GM12872 (cell line): ENCODE results near the gene TCF4.

Experiments
- TF ChIP-seq, protein P1 (sequence below): IDR thresholded peaks from 3 replicates; pipeline ENCODE4 v1.5.1; 2011; ENCODE audit warnings: low read depth, mild to moderate bottlenecking, low read length, moderate library complexity; ENCODE audit not compliant: insufficient read depth

The TCF4 gene

DNA sequence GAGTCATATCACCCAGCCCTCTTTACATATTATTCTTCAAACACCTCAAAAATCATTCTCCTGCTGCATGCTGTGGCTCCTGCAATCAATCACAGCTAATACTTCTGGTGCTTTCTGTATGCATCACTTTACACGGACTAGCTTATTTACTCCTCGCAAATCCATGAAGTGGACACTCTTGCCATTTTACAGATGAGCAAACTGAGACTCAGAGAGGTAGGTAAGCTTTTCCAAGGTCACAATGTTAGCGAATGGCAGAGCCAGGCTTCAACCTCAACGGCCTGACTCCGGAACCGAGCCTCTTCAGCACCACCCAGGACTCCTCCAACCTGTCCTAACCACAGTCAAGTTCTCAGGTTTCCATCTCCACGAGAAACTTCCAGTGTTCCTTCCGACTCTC, 36.8 kb downstream of the TCF4 start:
- TF ChIP-seq, protein P1, sequence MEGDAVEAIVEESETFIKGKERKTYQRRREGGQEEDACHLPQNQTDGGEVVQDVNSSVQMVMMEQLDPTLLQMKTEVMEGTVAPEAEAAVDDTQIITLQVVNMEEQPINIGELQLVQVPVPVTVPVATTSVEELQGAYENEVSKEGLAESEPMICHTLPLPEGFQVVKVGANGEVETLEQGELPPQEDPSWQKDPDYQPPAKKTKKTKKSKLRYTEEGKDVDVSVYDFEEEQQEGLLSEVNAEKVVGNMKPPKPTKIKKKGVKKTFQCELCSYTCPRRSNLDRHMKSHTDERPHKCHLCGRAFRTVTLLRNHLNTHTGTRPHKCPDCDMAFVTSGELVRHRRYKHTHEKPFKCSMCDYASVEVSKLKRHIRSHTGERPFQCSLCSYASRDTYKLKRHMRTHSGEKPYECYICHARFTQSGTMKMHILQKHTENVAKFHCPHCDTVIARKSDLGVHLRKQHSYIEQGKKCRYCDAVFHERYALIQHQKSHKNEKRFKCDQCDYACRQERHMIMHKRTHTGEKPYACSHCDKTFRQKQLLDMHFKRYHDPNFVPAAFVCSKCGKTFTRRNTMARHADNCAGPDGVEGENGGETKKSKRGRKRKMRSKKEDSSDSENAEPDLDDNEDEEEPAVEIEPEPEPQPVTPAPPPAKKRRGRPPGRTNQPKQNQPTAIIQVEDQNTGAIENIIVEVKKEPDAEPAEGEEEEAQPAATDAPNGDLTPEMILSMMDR = no peak

DNA sequence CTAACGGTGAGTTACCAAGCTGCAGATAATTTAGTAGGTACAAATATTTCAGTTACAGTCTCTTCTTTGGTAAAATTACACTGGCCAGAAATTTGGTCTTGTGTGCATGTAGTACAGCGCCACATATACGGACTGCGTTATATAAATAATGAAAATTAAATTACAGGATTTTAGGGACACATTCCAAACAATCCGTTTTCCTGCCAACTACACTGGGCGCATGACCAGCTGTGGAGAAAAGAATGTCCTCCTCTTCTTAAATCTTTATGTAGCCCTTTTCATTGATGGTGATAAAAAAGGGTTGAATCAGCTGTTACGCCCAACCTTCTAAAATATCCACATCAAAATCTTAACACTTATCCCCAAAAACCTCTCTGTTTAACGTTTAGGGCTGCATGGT, 37.5 kb downstream of the TCF4 start:
- TF ChIP-seq, protein P1 = no peak

DNA sequence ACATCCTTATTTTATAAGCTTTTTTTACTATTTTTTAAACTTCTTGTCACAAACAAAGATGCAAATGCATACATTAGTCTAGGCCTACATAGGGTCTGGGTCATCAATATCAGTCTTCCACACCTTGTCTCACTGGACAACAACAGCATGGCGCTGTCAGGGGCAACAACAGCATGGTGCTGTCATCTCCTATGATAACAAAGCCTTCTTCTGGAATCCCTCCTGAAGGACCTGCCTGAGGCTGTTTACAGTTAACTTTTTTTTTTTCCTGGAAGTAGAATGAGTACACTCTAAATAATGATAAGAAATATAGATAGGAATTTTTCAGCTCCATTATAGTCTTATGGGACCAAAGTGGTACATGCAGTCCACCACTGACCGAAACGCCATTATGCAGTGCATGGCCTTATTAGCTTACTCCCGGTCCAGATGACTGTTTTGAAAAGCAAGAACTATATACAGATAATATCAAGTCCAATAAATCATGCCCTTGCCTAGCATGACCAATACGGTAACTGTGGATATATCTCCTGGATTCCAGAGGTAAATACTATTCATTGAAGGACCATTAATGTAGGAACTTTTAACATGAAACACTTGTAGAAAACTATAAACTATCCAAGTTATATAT, 38.4 kb downstream of the TCF4 start:
- TF ChIP-seq, protein P1 = no peak

DNA sequence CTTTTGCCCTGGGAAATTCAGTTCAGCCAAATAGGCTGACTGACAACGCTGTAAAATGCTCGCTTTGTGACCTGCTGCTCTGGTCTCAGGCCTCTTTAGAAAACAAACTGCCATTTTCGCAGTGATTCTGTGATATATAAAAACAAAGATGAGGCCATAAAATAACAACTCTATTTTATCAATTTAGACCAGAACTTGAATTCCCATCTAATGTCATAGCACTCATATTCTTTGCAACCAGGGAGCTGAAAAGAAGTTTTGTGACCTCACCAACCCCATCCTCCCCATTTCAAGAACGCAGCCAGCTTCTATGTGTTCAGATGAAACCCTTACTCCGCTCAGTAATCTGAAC, 40.3 kb downstream of the TCF4 start:
- TF ChIP-seq, protein P1 = no peak

DNA sequence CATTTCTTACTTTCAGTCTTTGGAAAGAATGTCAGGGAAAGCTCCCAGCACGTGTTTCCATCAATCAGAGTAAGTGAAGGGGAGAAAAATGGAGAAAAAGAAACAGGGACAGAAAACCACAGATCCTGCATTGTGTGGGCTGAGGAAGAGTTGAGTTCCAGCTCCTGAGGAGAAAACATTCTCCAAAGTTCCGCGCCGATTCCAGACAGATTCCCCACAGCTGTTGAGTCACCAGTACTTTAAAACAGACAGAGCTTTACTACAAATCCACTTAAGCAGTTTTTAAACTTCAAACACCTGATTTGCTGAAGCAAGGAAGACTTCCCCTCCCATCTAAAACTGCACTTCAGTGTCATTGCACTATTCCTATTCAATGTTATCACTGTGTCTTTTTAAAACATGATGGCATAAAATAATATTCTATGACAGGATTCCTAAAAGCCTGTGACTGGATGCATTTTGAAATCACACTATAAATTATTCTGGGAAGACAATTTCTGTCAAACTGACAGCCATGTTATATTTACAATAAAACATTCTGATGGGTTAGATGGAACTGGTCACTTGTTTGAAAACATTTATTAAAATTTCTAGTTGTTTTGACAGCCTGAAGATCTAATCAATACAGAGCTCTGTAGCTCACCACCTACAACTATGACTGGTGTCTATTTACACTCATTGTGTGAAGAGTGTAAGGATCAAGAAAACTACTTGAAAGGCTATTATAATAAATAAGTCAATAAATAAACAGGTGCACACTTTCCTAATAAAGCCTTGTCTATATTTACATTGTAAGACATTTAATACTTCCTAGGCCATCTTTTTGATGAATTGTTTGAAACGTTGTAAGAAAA, 40.9 kb downstream of the TCF4 start:
- TF ChIP-seq, protein P1 = no peak

DNA sequence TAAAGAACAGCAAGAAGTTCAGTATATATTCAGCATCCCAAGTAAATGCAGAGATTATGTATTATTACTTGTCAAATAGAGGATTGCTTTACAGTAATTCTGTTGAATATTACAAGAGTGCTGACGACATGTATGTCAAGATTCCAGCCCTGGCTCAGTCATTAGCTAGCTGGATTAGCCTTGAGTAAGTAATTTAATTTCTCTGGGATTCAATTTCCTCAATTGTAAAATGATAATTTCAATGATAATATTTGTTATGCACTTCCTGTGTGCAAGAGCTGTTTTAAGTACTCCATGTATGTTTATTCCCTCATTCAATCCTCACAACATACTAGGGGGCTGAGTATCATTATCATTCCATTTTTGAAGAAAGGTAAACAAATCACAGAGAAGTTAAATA, 44.0 kb downstream of the TCF4 start:
- TF ChIP-seq, protein P1 = no peak

DNA sequence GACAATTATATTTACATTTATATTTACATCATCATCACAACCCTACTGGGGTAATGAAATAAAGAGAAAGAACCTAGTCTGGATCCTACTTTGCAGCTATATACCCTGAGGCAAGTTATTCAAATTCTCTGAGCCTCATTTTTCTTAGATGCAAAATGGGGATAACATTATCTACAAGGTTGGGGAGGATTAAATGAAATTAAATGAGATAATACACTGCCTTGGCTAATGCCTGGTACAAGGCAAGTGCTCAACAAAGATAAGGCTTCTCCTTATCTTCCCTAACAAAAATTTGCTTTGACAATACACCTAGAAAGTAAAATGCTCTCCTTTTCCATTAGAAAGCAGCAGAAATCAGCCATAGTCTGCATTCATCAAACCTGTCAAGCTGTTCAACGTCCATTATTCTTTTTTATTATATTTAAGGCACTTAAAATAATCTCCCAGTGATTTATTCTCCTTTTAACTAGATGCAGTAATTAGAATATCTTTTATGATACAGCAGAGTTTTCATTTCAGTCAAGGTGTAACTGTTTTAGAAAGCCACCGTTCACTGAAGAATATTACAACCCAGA, 44.8 kb downstream of the TCF4 start:
- TF ChIP-seq, protein P1 = no peak
